Fibroblast of gingiva (primary cell): ENCODE results near the gene TMEM181.
"Not testable (repeated sequence)": the region's sequence is repeated elsewhere in the genome, so short reads cannot be mapped to it uniquely, and the experiment has no call there.

Experiments
- DNase-seq: peaks from one replicate; pipeline ENCODE4 v3.0.0-alpha.2; 2011; ENCODE audit warnings: low read depth

The TMEM181 gene

DNA sequence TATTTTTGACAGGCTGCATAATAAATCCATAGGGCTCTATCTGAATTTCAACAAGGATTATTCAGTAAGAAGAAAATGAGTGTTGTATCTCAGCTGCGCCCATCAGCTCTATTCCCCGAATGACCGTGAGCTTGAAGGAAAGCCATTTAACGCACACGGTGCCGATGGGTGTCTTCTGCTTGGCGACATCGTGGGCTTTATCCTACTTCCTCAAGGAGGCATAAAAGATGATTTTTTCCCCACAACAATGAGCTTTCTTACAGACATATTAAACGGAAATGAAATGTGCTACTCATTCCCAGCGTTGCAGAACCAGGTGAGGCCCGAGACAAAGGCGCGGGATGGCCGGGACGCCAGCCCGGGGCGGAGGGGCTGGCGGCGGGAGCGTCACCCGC lies 83.9 kb downstream of the TMEM181 start:
- no peak for DNase-seq

DNA sequence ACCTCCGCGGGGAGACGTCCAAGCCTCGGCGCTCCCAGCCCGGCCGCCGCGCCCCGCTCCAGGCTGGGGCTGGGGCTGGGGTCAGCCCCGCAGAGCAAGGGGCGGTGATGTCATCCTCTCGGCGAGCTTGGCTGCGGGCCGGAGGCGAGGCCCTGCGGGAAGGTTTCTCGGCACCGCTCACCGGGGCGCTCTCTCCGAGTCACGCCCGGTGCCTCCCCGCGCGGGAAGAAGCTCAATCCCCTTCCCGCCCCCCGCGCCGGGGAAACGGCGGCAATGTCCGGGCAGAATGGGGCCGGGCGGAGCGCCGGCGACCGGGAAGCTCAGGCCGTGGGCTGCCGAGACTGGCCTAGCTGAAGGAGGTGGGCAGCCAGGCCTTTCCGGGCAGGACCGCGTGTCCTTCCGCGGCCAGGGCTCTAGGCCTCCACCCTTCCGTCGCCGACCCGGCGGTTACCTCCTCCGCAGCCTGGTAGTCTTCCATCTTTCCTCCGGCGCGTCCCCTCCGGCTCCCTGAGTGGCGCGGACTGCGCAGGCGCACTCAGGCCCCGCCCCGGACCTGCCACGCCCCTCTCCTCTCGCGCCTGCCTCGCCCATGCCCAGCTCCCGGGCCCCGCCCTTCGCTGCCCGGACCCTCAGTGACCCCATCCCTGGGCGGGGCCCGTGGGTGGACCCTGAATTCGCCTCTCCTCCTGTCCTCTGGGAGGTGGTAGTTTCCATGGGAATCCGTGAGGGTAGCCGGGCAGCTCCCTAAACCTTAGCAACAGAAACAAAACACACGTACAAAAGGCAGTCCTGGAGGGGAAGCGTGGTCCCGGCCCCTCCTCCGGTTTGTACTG lies 84.6 kb downstream of the TMEM181 start, which contains the start of gene DYNLT1:
Gene DYNLT1, minus strand, starts transcription at position 513 of the 833 bp plus-strand sequence. Its CDS starts 35 bp downstream, at position 478.
- DNase-seq: peak; percentile 88

DNA sequence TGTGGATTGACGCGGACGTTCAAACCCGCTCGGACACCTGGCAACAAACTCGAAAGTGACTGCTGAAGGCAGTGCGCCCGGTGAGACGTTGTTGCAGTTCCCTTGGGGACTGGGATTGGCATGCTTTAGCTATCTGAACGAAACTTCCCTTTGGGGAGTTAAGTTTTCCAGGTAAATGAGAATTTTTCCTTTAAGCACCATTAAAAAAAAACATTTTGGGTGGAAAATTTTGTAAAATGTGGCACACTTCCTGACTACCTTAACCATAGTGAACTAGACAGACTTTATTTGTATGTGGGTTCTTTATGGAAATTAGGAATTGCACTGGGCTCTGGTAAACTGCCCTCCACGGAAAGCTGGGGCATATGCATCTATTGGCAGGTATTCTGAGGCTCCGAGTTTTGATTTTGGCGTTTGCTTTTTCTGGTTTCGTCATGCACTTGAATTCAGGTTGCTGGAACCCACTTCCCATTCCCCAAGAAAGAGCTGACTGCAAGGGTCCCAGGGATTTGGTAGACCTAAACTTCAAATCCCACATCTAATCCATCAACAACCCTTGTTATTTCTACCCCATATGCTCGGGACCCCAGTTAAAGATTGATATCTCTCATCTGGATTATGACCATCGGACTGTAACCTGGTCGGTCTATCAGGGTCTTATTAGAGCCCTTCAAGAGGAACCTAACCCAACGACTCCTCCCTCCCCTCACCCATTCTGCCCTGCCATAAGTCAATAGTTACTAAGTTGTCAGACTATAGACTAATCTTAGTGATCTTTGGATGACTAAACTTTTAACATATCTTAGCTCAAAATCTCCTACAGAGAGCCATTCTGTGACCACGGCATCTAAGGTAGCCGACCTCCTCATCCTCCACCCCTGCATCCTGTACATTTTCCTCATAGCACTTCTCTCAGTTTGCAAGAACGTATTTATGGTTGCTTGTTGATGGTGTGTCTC lies 85.5 kb downstream of the TMEM181 start:
- DNase-seq: no peak

DNA sequence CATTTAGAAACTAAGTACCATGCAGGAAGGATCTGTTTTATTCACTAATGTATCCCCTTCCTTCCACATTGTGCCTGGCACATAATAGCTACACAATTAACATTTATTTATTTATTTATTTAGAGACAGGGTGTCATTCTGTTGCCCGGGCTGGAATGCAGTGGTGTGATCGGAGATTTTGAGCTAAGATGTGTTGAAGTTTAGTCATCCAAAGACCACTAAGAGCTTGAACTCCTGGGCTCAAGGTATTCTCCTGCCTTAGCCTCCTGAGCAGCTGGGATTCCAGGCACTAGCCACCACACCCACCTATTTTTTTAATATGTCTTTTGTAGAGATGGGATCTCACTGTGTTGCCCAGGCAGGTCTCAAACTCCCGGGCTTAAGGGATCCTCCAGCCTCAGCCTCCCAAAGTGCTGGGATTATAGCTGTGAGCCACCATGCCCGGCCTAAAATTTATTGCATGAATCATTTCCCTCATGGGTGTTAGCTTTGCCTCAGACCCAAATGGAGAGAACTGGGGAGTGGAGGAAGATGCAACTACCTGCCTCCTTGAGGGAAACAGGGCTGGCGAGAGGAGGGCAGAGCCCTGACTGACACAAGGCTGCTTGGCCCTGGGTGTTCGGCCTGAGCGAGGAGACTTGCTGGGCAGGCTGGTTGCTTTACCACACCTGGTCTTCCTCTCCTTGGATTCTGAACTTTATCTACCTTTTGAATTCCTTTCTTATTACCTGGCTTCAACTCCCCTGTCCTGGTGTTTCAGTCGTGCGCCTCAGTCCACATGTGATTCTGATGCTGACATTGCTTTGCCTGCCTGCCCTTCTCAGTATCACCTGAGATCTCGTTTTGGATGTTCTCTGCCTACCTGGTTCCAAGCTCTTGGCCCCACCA lies 86.4 kb downstream of the TMEM181 start:
- DNase-seq: no peak

DNA sequence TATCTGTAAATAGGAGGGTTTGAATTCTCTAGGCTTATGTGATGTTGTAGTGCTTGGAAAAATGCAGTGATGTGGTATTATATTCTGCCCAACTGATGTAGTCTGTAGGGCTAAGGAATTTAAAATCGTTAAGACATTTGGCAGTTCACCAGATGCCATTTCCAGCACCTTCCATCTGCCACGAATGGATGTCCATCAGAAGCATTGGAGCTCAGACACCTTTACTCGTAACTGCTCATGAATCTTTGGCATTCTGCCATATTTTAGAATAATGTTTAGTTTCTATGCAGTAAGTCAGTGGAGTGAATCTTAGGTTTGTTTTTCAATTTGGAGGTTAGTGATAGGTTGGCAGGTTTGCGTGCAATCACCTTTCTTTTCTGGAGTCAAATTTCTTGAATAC lies 87.6 kb downstream of the TMEM181 start:
- DNase-seq: no peak

DNA sequence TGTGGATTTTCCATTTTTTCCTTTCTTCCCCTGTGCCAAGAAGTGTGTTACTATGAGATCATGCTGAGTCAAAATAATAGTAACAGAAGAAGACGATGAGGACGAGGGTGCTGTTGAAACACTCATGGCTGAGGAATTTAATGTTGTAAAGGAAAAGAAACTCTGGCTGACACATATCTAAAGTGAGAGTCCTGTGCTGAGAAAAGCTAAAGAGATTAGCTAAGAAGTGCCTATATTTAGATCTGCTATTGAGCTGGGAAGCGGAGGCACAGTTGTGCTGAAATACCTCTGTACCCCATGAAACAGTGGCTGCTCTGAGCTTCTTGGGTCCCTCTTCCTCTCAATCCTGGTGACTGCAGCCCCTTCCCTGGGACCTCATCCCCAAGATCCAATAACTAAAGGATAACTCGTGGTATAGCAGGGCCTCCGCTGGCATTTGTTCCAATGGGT lies 88.8 kb downstream of the TMEM181 start:
- peak; percentile 80 for DNase-seq

DNA sequence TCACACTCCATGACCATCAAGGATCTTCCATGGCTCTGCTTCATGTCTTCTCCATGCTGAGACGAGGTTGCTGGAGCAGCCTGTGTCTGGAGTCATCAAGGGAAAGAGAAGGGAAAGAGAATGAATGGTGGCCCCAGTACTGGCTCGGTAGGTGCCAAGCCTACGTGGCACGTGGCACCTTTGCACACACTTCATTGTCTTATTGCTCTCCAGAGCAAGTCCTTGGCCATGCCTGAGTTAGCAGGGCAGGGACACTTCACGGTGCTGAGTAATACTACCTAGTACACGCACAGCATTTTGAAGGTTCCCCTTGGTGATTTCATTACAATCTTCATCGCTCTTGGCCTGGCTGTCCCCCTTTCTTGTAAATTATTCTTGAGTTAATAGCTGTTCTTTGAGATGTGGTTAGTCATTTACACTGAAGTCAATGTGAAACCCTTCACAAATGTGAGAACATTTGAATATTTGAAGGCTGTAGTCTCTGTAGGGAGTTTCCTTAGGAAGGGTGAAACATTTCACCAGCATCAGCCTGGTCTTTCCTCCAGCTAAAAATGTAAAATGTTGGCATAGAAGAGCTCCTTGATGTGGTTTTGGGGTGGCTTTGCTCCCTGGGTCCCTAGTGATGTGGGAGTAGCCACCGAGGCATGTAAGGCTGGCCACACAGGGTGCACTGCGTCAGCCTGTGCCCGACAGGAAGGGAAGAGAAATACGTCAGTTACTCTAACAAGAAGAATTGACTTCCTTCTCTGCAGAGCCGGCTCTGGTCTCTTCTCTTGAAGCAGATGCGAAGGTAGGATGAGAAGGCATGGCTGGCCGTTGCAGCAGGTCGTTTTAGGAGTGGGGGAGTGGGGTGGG lies 89.6 kb downstream of the TMEM181 start, which contains the start of gene SYTL3:
Gene SYTL3, plus strand, starts transcription at position 766 of the 855 bp plus-strand sequence. CDS start 13,215 bp downstream, outside the sequence.
- DNase-seq: peak; percentile 60

DNA sequence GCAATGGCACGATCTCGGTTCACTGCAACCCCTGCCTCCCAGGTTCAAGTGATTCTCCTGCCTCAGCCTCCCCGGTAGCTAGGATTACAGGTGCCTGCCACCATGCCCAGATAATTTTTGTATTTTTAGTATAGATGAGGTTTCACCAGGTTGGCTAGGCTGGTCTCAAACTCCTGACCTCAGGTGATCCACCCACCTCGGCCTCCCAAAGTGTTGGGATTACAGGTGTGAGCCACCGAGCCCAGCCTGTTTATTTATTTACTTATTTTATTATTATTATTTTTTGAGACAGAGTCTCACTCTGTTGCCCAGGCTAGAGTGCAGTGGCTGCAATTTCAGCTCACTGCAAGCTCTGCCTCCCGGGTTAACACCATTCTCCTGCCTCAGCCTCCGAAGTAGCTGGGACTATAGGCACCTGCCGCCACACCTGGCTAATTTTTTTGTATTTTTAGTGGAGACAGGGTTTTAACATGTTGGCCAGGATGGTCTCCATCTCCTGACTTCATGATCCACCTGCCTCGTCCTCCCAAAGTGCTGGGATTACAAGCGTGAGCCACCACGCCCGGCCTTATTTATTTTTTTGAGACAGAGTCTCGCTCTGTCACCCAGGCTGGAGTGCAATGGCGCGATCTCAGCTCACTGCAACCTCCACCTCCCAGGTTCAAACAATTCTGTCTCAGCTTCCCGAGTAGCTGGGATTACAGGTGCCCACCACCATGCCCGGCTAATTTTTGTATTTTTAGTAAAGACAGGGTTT lies 92.3 kb downstream of the TMEM181 start:
- DNase-seq: not testable (repeated sequence)

DNA sequence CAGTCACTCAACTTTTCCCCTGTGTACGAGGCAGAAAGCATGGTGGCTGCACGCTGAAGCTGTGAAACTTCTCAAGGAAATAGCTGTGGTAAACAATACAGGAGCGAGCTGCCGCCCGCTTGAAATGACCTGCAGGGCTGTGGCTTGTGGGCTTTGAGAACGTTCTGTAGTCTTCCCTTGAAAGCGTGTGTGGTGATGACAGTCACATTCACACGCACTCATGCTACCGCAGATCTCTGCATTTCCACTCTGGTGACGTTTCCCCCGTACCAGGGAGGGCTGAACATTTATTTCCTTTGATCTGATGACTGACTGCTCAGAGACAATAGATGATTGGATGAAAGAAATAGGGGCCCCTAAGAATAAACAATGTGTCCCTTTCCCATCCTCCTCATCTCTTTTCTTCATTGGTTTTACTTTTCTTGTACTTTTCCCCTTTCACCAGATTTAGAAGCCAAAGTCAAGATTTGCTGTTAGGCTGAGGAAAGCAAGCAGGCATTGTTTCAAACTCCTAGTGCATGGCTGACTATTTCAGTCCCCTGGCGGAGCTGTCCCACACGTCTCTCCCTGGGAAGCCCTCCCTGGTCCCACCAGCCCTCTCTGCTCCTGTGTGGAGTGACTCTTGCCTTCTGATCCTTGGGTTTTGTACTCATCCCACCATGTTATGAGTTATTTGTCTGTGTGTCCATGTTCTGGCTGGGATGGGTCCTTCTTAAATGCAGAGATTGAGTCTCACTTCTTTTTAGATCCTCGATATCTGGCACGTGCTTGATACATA lies 93.9 kb downstream of the TMEM181 start:
- no peak for DNase-seq

DNA sequence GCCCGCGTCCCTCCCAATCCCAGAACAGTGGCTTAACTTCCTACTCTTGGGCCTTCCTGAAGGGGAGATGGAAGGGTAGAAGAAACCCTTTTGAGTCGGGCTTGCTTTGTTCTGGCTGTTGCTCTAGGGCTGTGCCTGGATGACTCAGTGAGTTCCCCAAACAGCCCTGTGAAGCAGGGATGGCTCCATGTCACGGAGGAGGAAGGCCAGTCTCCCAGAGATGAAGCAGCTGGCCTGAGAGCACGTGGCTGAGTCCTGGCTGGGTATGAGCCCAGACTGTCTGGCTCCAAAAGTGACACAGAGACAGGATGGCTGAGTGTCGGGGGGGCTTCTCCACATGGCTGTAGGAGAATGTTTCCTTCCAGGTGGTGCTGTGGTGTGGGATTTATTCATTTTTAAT lies 94.6 kb downstream of the TMEM181 start:
- peak; percentile 57 for DNase-seq

DNA sequence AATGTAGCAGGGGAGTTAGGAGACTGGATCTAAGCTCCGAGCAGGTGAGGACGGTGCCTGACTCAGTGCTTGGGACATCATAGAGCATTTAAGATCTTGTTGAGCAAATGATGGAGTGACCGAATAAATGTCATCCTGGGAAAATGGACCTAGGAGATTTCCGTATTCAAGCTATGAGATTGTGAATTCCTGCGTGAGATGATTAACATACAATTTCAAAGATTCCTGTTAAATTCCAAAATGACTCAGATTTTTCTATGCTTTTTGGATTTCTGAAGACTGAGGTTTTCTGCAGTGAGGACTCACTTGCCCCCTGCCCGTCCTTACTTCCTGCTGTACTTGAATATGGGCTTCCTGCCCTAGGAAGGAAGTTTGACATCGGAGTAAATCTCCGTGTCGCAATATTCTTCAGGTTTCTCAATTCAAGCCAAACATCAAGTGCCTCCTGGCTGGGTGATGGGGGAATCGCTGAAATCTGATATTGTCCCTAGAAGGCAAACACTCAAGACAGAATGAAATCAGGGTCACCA lies 95.1 kb downstream of the TMEM181 start:
- DNase-seq: peak; percentile 21

DNA sequence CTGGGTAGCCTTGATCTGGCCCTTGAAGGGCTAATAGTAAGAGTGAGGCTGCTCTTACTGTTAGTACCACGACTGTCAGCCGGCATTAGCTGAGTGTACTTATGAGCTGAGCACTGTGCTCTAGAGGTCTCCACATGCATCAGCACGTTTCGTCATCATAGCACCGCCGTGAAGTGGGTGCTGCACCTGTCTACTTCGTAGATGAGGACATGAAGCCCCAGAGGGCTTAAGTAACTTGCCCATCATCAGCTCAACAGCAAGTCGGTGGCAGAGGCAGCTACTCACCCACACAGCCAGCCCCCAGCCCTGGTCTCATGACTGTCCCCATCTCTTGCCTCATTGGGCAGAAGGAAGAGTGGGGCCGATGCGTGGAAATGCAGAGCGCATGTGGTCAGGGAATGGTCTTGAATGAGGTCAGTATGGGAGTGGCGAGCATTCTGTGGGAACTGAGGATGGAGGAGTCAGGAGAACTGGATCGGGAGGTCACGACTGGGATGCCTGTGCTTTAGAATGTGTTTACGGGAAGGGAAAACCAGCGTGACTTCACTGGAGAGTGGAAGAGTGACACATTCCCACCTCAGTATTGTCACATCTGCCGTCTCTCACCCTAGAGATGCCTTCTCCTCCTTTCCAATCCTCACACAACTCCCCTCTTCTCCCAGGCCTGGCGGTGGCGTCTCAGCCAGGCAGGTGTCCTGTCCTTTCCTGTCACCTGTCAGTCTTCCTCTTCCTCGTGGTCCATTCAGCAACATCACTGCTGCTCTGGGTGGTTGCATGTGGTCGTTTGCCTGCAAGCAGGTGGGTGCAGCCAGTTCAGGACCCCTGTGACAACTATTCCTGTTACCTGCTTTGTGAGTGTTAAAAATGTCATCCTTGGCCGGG lies 95.9 kb downstream of the TMEM181 start:
- no peak for DNase-seq

DNA sequence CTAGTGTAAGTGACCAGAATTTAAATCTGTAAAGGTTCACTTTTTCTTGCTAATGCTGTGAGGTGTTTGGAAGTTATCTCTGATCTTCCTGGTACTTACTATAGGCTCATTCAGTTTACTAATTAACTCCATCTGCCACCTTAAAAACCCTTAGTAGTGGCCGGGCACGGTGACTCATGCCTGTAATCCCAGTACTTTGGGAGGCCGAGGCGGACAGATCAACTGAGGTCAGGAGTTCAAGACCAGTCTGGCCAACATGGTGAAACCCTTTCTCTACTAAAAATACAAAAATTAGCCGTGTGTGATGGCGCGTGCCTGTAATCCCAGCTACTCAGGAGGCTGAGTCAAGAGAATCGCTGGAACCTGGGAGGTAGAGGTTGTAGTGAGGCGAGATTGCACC lies 97.1 kb downstream of the TMEM181 start:
- DNase-seq: peak; percentile 77

DNA sequence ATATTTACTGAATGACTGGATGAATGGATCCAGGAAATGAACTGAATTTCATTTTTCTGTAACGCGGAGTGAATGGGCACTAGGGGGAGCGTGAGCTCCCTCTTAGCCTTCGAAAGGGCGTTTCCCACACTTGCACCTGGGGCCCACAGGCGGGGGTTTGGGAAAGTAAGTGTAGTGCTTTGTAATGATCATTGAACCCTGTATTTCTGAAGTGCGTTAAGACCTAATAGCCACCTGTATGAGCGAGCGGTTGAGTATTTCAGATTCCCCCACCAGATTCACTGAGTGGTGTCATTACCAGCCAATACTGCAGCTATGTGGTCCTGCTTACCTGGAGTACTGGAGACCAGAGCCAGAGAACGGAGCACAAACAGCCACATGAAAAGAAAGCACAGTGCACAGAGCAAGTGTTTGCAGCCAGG lies 100.5 kb downstream of the TMEM181 start:
- DNase-seq: no peak

DNA sequence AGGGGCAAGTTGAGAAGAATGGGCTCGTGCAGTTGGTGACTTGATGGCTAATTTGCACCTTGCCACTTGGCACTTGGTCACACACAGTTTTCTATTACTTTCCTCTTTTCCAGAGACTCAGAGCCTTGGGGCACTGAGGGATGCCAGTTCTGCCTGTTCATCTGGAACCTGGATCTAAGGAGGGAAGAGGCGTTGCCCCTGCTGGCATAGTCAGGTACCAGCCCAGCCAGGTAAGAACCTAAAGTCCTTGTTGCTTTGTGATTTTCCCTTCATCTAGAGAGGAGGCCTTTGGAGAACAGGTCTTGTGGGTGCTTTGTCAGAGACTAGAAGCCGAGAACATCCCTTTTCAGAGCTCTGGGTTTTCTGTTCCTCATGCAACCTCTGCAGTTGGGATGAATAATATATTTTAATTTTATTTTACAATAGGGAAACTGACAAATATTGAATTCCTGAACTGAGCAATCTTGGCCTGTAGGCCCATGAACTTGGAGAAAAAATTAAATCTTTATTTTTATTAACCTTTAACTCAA lies 101.3 kb downstream of the TMEM181 start:
- DNase-seq: no peak

DNA sequence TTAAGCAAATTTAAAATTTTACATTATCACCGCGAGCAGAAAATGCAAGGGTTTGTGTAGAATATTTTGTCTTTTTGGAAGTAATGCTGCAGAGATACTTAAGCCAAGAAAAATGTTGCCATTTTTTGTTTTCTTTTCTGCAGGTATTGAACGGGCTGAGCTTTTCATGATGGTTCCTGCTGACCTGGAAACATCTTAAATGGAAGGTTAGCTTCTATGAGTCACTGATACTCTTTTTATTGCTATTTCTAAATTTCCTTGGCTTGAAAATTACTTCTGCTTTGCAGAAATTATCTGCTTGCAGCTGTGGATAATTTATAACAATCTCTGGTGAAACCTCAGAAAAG lies 102.7 kb downstream of the TMEM181 start:
- no peak for DNase-seq

DNA sequence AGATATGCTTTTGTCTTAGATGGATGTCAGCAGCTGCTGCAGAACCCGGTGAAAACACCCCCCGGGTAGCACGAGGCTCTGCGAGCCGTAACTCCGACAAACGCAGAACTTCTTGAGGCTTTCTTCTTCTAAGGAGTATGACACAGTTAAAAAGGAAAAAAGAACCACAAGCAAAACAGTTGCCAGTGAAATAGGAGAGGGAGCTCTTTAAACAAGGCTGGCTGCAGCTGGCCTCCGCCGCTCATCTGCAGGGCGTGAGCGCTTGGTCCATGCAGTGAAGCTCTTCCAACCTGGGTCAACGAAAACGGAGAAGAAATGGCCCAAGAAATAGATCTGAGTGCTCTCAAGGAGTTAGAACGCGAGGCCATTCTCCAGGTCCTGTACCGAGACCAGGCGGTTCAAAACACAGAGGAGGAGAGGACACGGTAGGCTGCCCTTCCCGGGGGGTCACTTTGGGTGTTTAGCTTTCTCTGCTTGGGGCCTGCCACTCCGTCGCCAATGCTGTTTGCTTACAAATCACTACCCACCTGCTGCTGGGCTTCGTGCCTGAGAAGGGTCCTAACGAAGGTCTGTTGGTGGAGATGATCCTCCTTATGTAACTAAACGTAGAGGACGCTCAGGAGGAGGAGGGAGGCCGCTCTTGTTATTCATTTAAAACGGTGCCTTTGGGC lies 103.2 kb downstream of the TMEM181 start:
- DNase-seq: peak; percentile 39
